GM18519 (cell line): ENCODE measurements around the gene OSBP2.

ENCODE experiments used
- ATAC-seq: cut with Tn5 transposase; IDR thresholded peaks from one replicate; pipeline ENCODE4 v1.9.1; 2021; ENCODE audit warnings: mild to moderate bottlenecking, moderate library complexity; ENCODE audit not compliant: unreplicated experiment, low FRiP score

OSBP2 gene

GRCh38 chr22:30923168-30923900, 228.7 kb downstream of the OSBP2 start:
- ATAC-seq: no peak

GRCh38 chr22:30925667-30926066, 231.0 kb downstream of the OSBP2 start:
- no peak for ATAC-seq

GRCh38 chr22:30926706-30927105, 232.0 kb downstream of the OSBP2 start:
- ATAC-seq: no peak

- no peak for ATAC-seq
Measured at GRCh38 chr22:30927806-30928205, 233.1 kb downstream of the OSBP2 start.

GRCh38 chr22:30928401-30928800, 233.7 kb downstream of the OSBP2 start:
- no peak for ATAC-seq

- no peak for ATAC-seq
Measured at GRCh38 chr22:30930228-30930627, 235.6 kb downstream of the OSBP2 start.

GRCh38 chr22:30931541-30932300, 237.0 kb downstream of the OSBP2 start:
- ATAC-seq: no peak

- ATAC-seq: no peak
Measured at GRCh38 chr22:30932661-30933060, 238.0 kb downstream of the OSBP2 start.

GRCh38 chr22:30933457-30933856, 238.8 kb downstream of the OSBP2 start:
- no peak for ATAC-seq

- ATAC-seq: no peak
Measured at GRCh38 chr22:30934053-30934452, 239.4 kb downstream of the OSBP2 start.

- ATAC-seq: no peak
Measured at GRCh38 chr22:30940685-30941362, 246.2 kb downstream of the OSBP2 start.

- ATAC-seq: no peak
Measured at GRCh38 chr22:30941363-30941740, 246.7 kb downstream of the OSBP2 start.

GRCh38 chr22:30943368-30943767, 248.7 kb downstream of the OSBP2 start:
- no peak for ATAC-seq

- ATAC-seq: no peak
Measured at GRCh38 chr22:30944986-30945385, 250.3 kb downstream of the OSBP2 start.

- no peak for ATAC-seq
Measured at GRCh38 chr22:30945653-30946052, 251.0 kb downstream of the OSBP2 start.

GRCh38 chr22:30946354-30946753, 251.7 kb downstream of the OSBP2 start:
- no peak for ATAC-seq

GRCh38 chr22:30947173-30947815, 252.6 kb downstream of the OSBP2 start:
- ATAC-seq: no peak

- ATAC-seq: no peak
Measured at GRCh38 chr22:30947816-30948454, 253.3 kb downstream of the OSBP2 start.

- ATAC-seq: no peak
Measured at GRCh38 chr22:30948930-30949342, 254.3 kb downstream of the OSBP2 start.

GRCh38 chr22:30949934-30950660, 255.4 kb downstream of the OSBP2 start:
- no peak for ATAC-seq
